Bone marrow (tissue), 2 donors: Measurements from ENCODE around the gene KHNYN.

Experiments used
- DNase-seq, 2 donors: peaks; one replicate each; lab custom pipeline; 2025; lab: John Stamatoyannopoulos, UW

Gene KHNYN

GRCh38 chr14:24401810-24402702 is 27.7 kb upstream of the KHNYN start:
- DNase-seq = no peak

- no peak for DNase-seq
These were observed 26.3 kb upstream of the KHNYN start for GRCh38 chr14:24403294-24403998.

- no peak for DNase-seq
These were observed 24.9 kb upstream of the KHNYN start for GRCh38 chr14:24404814-24405213.

- DNase-seq = no peak
These were observed 23.3 kb upstream of the KHNYN start for GRCh38 chr14:24406416-24406815.

- no peak for DNase-seq
These were observed 22.0 kb upstream of the KHNYN start for GRCh38 chr14:24407608-24408325.

GRCh38 chr14:24408764-24409163 is 21.0 kb upstream of the KHNYN start:
- no peak for DNase-seq

GRCh38 chr14:24409192-24409591 is 20.6 kb upstream of the KHNYN start:
- DNase-seq = no peak

- no peak for DNase-seq
These were observed 19.8 kb upstream of the KHNYN start for GRCh38 chr14:24409956-24410355.

- DNase-seq = peak in 1 of 2 donors; percentile 49
These were observed 18.0 kb upstream of the KHNYN start for GRCh38 chr14:24411443-24412389.

- DNase-seq = no peak
These were observed 15.7 kb upstream of the KHNYN start for GRCh38 chr14:24414077-24414476.

GRCh38 chr14:24414732-24415420 is 14.9 kb upstream of the KHNYN start:
- no peak for DNase-seq

- no peak for DNase-seq
These were observed 14.1 kb upstream of the KHNYN start for GRCh38 chr14:24415421-24416253.

- no peak for DNase-seq
These were observed 13.4 kb upstream of the KHNYN start for GRCh38 chr14:24416254-24416931.

- DNase-seq = no peak
These were observed 12.7 kb upstream of the KHNYN start for GRCh38 chr14:24416932-24417619.

- DNase-seq = no peak
These were observed 11.8 kb upstream of the KHNYN start for GRCh38 chr14:24417832-24418491.

GRCh38 chr14:24418492-24418873 is 11.3 kb upstream of the KHNYN start:
- no peak for DNase-seq

- DNase-seq = peak in 1 of 2 donors; percentile 28
These were observed 7.5 kb upstream of the KHNYN start for GRCh38 chr14:24422261-24422660.
